C4-2B (cell line): ENCODE results near the gene TP73.

Experiments
- ZFX ChIP-seq: fragments of 450-650 bp; IDR thresholded peaks from 2 replicates; pipeline ENCODE4 v1.6.1; 2017
- TF ChIP-seq, protein P1 (sequence below): fragments of 450-650 bp; conservative IDR thresholded peaks from 2 replicates; pipeline ENCODE4 v1.5.1; 2017; ENCODE audit warnings: mild to moderate bottlenecking

DNA sequence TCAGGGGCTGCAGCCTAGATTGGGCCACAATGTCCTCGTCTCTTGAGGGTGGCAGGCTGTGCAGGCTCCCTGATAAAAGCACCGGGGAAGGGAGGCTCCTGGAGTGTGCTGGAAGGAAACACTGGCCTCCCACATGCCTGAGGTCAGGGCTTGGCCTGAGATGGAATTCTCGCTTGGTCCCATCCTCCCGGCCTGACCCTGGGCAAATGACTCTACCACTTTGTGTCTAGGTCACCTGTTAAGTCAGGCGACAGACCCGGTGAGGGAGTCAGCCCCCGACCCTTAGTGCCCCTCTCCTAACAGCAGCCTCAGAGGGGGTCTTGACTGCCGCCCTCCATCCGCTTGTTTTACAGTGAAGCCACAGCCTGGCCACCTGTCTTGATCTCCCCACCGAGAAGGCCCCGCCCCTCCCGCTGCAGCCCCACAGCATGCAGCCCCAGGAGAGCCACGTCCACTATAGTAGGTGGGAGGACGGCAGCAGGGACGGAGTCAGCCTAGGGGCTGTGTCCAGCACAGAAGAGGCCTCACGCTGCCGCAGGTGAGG lies 122.7 kb downstream of the TP73 start:
- TF ChIP-seq, protein P1, sequence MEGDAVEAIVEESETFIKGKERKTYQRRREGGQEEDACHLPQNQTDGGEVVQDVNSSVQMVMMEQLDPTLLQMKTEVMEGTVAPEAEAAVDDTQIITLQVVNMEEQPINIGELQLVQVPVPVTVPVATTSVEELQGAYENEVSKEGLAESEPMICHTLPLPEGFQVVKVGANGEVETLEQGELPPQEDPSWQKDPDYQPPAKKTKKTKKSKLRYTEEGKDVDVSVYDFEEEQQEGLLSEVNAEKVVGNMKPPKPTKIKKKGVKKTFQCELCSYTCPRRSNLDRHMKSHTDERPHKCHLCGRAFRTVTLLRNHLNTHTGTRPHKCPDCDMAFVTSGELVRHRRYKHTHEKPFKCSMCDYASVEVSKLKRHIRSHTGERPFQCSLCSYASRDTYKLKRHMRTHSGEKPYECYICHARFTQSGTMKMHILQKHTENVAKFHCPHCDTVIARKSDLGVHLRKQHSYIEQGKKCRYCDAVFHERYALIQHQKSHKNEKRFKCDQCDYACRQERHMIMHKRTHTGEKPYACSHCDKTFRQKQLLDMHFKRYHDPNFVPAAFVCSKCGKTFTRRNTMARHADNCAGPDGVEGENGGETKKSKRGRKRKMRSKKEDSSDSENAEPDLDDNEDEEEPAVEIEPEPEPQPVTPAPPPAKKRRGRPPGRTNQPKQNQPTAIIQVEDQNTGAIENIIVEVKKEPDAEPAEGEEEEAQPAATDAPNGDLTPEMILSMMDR: no peak
- TF ChIP-seq ZFX: no peak
